Measurements from ENCODE around the gene ZNF512B.

Gene ZNF512B

GRCh38 chr20:63951398-63952209, 18.1 kb downstream of the ZNF512B start:
- DNase-seq (ENCODE audit: low read depth in 1 of 2, low spot score in 1 of 2) = no peak

- no peak for DNase-seq (ENCODE audit: low read depth in 1 of 2, low spot score in 1 of 2)
These were observed 18.9 kb downstream of the ZNF512B start for GRCh38 chr20:63950701-63951397.

GRCh38 chr20:63947638-63948456, 21.9 kb downstream of the ZNF512B start:
- no peak for DNase-seq (ENCODE audit: low read depth in 1 of 2, low spot score in 1 of 2)

GRCh38 chr20:63946986-63947637, 22.6 kb downstream of the ZNF512B start:
- no peak for DNase-seq (ENCODE audit: low read depth in 1 of 2, low spot score in 1 of 2)

GRCh38 chr20:63945921-63946920, 23.5 kb downstream of the ZNF512B start:
- no peak for DNase-seq (ENCODE audit: low read depth in 1 of 2, low spot score in 1 of 2)

- DNase-seq (ENCODE audit: low read depth in 1 of 2, low spot score in 1 of 2) = no peak
These were observed 24.6 kb downstream of the ZNF512B start for GRCh38 chr20:63945031-63945658.

GRCh38 chr20:63944078-63944941, 25.4 kb downstream of the ZNF512B start:
- DNase-seq (ENCODE audit: low read depth in 1 of 2, low spot score in 1 of 2) = no peak

GRCh38 chr20:63943808-63944077, 26.0 kb downstream of the ZNF512B start:
- DNase-seq (ENCODE audit: low read depth in 1 of 2, low spot score in 1 of 2) = no peak

GRCh38 chr20:63942969-63943807, 26.5 kb downstream of the ZNF512B start:
- no peak for DNase-seq (ENCODE audit: low read depth in 1 of 2, low spot score in 1 of 2)

GRCh38 chr20:63942250-63942951, 27.3 kb downstream of the ZNF512B start:
- DNase-seq (ENCODE audit: low read depth in 1 of 2, low spot score in 1 of 2) = no peak

- no peak for DNase-seq (ENCODE audit: low read depth in 1 of 2, low spot score in 1 of 2)
These were observed 28.2 kb downstream of the ZNF512B start for GRCh38 chr20:63941282-63942081.

- DNase-seq (ENCODE audit: low read depth in 1 of 2, low spot score in 1 of 2) = no peak
These were observed 29.1 kb downstream of the ZNF512B start for GRCh38 chr20:63940472-63941266.

GRCh38 chr20:63940071-63940471, 29.7 kb downstream of the ZNF512B start:
- no peak for DNase-seq (ENCODE audit: low read depth in 1 of 2, low spot score in 1 of 2)

- DNase-seq (ENCODE audit: low read depth in 1 of 2, low spot score in 1 of 2) = no peak
These were observed 30.4 kb downstream of the ZNF512B start for GRCh38 chr20:63939061-63939935.

- DNase-seq (ENCODE audit: low read depth in 1 of 2, low spot score in 1 of 2) = no peak
These were observed 32.1 kb downstream of the ZNF512B start for GRCh38 chr20:63937596-63937995.

Data from activated CD4-positive, alpha-beta T cell treated with anti-CD3 and anti-CD28 coated beads, Interleukin-2, amount 50 U/mL, for 24 hours (primary cell).